OCI-LY7 (cell line): ENCODE measurements around the gene GHRHR. TPM values are rescaled to one million over a fixed set of nuclear protein-coding genes. Genes with fewer than 3 reads are reported as not detected.

Experiments
- BruUV-seq: library from RNA; stranded (reverse); fragments of 400-500 nt; replicated peaks from 2 replicates; lab custom pipeline; 2021; lab: Mats Ljungman, UMichigan
- CTCF ChIA-PET: fragments of 300-600 bp; sonication (Branson Sonifier 250); formaldehyde crosslinking; loops from one replicate; lab custom pipeline; 2022; ENCODE audit warnings: antibody characterized with exemption; ENCODE audit not compliant: unreplicated experiment; lab: Charles Lee
- POLR2A ChIA-PET: fragments of 300-600 bp; sonication (Branson Sonifier 250); formaldehyde crosslinking; loops from one replicate; lab custom pipeline; 2022; ENCODE audit warnings: antibody characterized with exemption; lab: Charles Lee
- DNase-seq: peaks from one replicate; pipeline ENCODE4 v3.0.0-alpha.2; 2015; ENCODE audit warnings: low spot score
- H2AFZ ChIP-seq: fragments of 200-600 bp; sonication (generic), shearing (Covaris generic); 2 replicates; pipeline ENCODE4 v1.6.1; 2014; ENCODE audit warnings: mild to moderate bottlenecking, antibody characterized with exemption, low read length, moderate library complexity
- H3K27ac ChIP-seq: fragments of 200-600 bp; sonication (generic); 2 replicates; pipeline ENCODE4 v1.5.1; 2014; ENCODE audit warnings: mixed run types, low read depth, mild to moderate bottlenecking, moderate library complexity, low read length, inconsistent platforms; ENCODE audit not compliant: poor library complexity, severe bottlenecking
- H3K36me3 ChIP-seq: fragments of 200-600 bp; sonication (generic); 2 replicates; pipeline ENCODE4 v1.6.1; 2014; ENCODE audit warnings: mild to moderate bottlenecking, antibody characterized with exemption, low read length, moderate library complexity, mixed read lengths; ENCODE audit not compliant: insufficient read depth
- H3K4me1 ChIP-seq: fragments of 200-600 bp; sonication (generic); 2 replicates; pipeline ENCODE4 v1.5.1; 2014; ENCODE audit warnings: mild to moderate bottlenecking, low read length; ENCODE audit not compliant: insufficient read depth, poor library complexity, severe bottlenecking
- H3K4me2 ChIP-seq: fragments of 200-600 bp; sonication (generic); 2 replicates; pipeline ENCODE4 v1.6.1; 2014; ENCODE audit warnings: mild to moderate bottlenecking, low read length
- H3K4me3 ChIP-seq: fragments of 200-600 bp; sonication (generic); 2 replicates; pipeline ENCODE4 v1.5.1; 2014; ENCODE audit warnings: mild to moderate bottlenecking, low read depth, low read length; ENCODE audit not compliant: poor library complexity, severe bottlenecking
- H3K79me2 ChIP-seq: fragments of 200-600 bp; sonication (generic); 2 replicates; pipeline ENCODE4 v1.6.1; 2016; ENCODE audit warnings: low read depth, mild to moderate bottlenecking, low read length, moderate library complexity, mixed read lengths; ENCODE audit not compliant: insufficient read depth
- H3K9me2 ChIP-seq: fragments of 200-600 bp; sonication (generic); 2 replicates; pipeline ENCODE4 v1.6.1; 2016; ENCODE audit warnings: mild to moderate bottlenecking, low read length, mixed read lengths; ENCODE audit not compliant: insufficient read depth
- H3K9me3 ChIP-seq: fragments of 200-600 bp; sonication (generic); 2 replicates; pipeline ENCODE4 v1.6.1; 2014; ENCODE audit warnings: mild to moderate bottlenecking, mixed run types, low read length, mixed read lengths
- H4K20me1 ChIP-seq: fragments of 200-600 bp; sonication (generic); 2 replicates; pipeline ENCODE4 v1.6.1; 2014; ENCODE audit warnings: mild to moderate bottlenecking, antibody characterized with exemption, low read length, moderate library complexity, mixed read lengths; ENCODE audit not compliant: insufficient read depth
- CTCF ChIP-seq: fragments of 200-600 bp; sonication (generic); conservative IDR thresholded peaks from 2 replicates; pipeline ENCODE4 v1.5.1; 2014; ENCODE audit warnings: mild to moderate bottlenecking, antibody characterized with exemption, low read length, moderate library complexity, mixed read lengths
- EZH2phosphoT487 ChIP-seq: fragments of 200-600 bp; sonication (generic); IDR thresholded peaks from 2 replicates; pipeline ENCODE4 v1.6.1; 2018; ENCODE audit warnings: low read depth, borderline replicate concordance, mild to moderate bottlenecking, mixed run types, antibody characterized with exemption, low read length, moderate library complexity, mixed read lengths
- intact Hi-C: fragments of 100-400 bp; cut with micrococcal nuclease; formaldehyde crosslinking; loops from one replicate; pipeline ENCODE4 v1.10.0; 2022; ENCODE audit not compliant: unreplicated experiment
- total RNA-seq, 2 experiments: library from RNA; depleted of rRNA in 1 of 2; stranded (reverse); fragments of >200 nt in 1 of 2; shearing (Covaris generic) in 1 of 2; gene quantifications; 2 replicates each; pipeline ENCODE4 v1.2.3, GENCODE V29; 2014 to 2022

Gene GHRHR
- total RNA-seq, 2 experiments from 2014 or later, result not detected

- Histone ChIP-seq H4K20me1 (no peaks in the 10 kb centered on the region), H2AFZ (no peak overlapping the region), H3K9me2 (no peaks in the 10 kb centered on the region), H3K79me2 (no peaks in the 10 kb centered on the region), H3K36me3 (no peaks in the 10 kb centered on the region), H3K4me2 (no peak overlapping the region), H3K4me1 (no peaks in the 10 kb centered on the region), H3K27ac (no peak overlapping the region), H3K4me3 (no peak overlapping the region), H3K9me3 (no peaks in the 10 kb centered on the region)
- BruUV-seq, result no TSS peak
- no peak for DNase-seq
- CTCF ChIA-PET, result no interaction called here
- TF ChIP-seq EZH2phosphoT487 (no peak), CTCF (no peak)
- intact Hi-C loops, result no loop called here
- POLR2A ChIA-PET, result no interaction called here
Measured at GRCh38 chr7:30915751-30916150, 48.0 kb upstream of the GHRHR start.

GRCh38 chr7:30916255-30916654 lies 47.5 kb upstream of the GHRHR start:
- Histone ChIP-seq H3K36me3 (no peaks in the 10 kb centered on the region), H3K27ac (no peak overlapping the region), H3K4me2 (no peak overlapping the region), H3K9me3 (no peaks in the 10 kb centered on the region), H3K4me3 (no peak overlapping the region), H4K20me1 (no peaks in the 10 kb centered on the region), H3K9me2 (no peaks in the 10 kb centered on the region), H3K79me2 (no peaks in the 10 kb centered on the region), H2AFZ (no peak overlapping the region), H3K4me1 (no peaks in the 10 kb centered on the region)
- TF ChIP-seq CTCF, result no peak
- TF ChIP-seq EZH2phosphoT487, result no peak
- no peak for DNase-seq
- ChIA-PET CTCF (interaction anchor here (1.1 kb wide), 1 partner anchor 16 kb away, joined by 3 read pairs; no protein-coding TSS in a partner anchor), POLR2A (interaction anchor here (1.0 kb wide), 1 partner anchor 803 kb away, joined by 3 read pairs; no protein-coding TSS in a partner anchor)
- no TSS peak for BruUV-seq
- intact Hi-C loops, result no loop called here

- H4K20me1 ChIP-seq, result no peaks in the 10 kb centered on the region
- H3K9me3 ChIP-seq, result no peaks in the 10 kb centered on the region
- no TSS peak for BruUV-seq
- CTCF ChIA-PET, result interaction anchor here (1.1 kb wide), 1 partner anchor 16 kb away, joined by 3 read pairs; no protein-coding TSS in a partner anchor
- H3K4me3 ChIP-seq, result no peak overlapping the region
- H3K36me3 ChIP-seq, result no peaks in the 10 kb centered on the region
- TF ChIP-seq CTCF (no peak), EZH2phosphoT487 (no peak)
- POLR2A ChIA-PET, result interaction anchor here (1.0 kb wide), 1 partner anchor 804 kb away, joined by 3 read pairs; no protein-coding TSS in a partner anchor
- H3K27ac ChIP-seq, result no peak overlapping the region
- no peak for DNase-seq
- H2AFZ ChIP-seq, result no peak overlapping the region
- no peaks in the 10 kb centered on the region for H3K4me1 ChIP-seq
- H3K79me2 ChIP-seq, result no peaks in the 10 kb centered on the region
- no peak overlapping the region for H3K4me2 ChIP-seq
- no peaks in the 10 kb centered on the region for H3K9me2 ChIP-seq
- intact Hi-C loops, result no loop called here
Measured at GRCh38 chr7:30916767-30917166, 47.0 kb upstream of the GHRHR start.
